ENCODE results near the gene HEG1.

The HEG1 gene

GRCh38 chr3:125069968-125070745 lies 14.4 kb upstream of the HEG1 start:
- DNase-seq: no peak

GRCh38 chr3:125069452-125069851 lies 13.7 kb upstream of the HEG1 start:
- DNase-seq: no peak

- DNase-seq: no peak
Observed at GRCh38 chr3:125068265-125068664, 12.5 kb upstream of the HEG1 start.

GRCh38 chr3:125067225-125067624 lies 11.4 kb upstream of the HEG1 start:
- DNase-seq: no peak

GRCh38 chr3:125062904-125063618 lies 7.3 kb upstream of the HEG1 start:
- DNase-seq: no peak

- DNase-seq: no peak
Observed at GRCh38 chr3:125061646-125062045, 5.8 kb upstream of the HEG1 start.

GRCh38 chr3:125061170-125061569 lies 5.4 kb upstream of the HEG1 start:
- DNase-seq: no peak

- DNase-seq: no peak
Observed at GRCh38 chr3:125059488-125060245, 3.9 kb upstream of the HEG1 start.

- no peak for DNase-seq
Observed at GRCh38 chr3:125058959-125059358, 3.2 kb upstream of the HEG1 start.

GRCh38 chr3:125058529-125058928 lies 2.7 kb upstream of the HEG1 start:
- DNase-seq: no peak

GRCh38 chr3:125057186-125057850 lies 1.5 kb upstream of the HEG1 start:
- no peak for DNase-seq

- no peak for DNase-seq
Observed at GRCh38 chr3:125055331-125055912, 375 bp downstream of the HEG1 start.

GRCh38 chr3:125054449-125055329 lies 1.1 kb downstream of the HEG1 start:
- DNase-seq: no peak

GRCh38 chr3:125054062-125054448 lies 1.7 kb downstream of the HEG1 start:
- no peak for DNase-seq

- DNase-seq: no peak
Observed at GRCh38 chr3:125053304-125053699, 2.5 kb downstream of the HEG1 start.

GRCh38 chr3:125052624-125053303 lies 3.0 kb downstream of the HEG1 start:
- DNase-seq: no peak

GRCh38 chr3:125051715-125052581 lies 3.8 kb downstream of the HEG1 start:
- no peak for DNase-seq

GRCh38 chr3:125051205-125051604 lies 4.6 kb downstream of the HEG1 start:
- DNase-seq: no peak

- DNase-seq: no peak
Observed at GRCh38 chr3:125050488-125051090, 5.2 kb downstream of the HEG1 start.

- DNase-seq: no peak
Observed at GRCh38 chr3:125048282-125048681, 7.5 kb downstream of the HEG1 start.
